NCI-H510A (cell line): ENCODE measurements around the gene CMPK2.

Experiments used
- DNase-seq: peaks from one replicate; lab custom pipeline; 2025; lab: John Stamatoyannopoulos, UW

Gene CMPK2

GRCh38 chr2:6841537-6842287 lies 24.0 kb downstream of the CMPK2 start:
- DNase-seq = no peak

DNA sequence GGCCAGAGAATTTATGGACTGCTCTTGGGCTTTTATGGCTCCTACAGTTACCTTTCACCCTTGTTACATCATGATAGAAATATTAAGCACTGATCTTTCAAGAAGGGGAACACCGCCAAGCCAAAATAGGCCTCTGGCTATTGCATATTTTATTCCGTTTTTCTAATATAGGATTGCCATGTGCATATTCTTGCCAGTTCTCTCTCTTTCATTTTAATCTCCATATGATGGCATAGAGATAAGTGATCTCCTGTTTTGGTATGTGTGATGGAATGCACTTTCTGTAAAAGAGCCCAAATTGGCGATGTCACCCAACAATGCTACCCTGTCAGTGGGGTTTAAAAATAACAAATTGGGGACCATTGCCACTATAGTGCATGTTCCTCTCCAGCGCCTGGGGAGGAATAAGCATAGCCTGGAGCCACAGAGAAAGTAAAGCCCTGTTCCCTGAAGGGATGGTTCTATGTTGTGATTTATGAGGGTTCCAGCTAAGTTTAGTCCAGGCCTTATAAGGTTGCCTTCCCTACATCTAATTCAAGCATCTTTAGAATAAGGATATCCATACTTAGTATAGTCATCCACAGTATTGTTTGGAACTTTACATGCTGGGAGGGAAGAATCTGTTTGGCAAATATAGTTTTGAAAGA lies 26.9 kb downstream of the CMPK2 start:
- no peak for DNase-seq

DNA sequence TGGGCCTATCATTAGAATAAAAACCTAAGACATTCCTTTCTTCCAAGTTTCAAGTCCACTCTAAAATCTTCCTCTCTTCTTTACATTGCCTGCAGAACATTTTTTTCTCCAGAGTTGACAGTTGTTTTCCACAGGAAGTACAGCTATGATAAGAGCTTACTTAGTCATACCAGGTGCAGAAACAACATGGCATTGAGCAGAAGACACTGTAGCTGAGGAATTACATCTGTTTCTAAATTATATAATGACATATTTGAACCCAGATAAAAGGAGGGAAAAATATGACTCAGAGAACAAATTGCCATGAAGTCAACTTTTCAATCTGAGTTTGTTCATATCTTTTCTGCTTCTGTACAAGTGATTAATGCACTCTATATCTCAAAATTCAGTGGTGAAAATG lies 30.2 kb downstream of the CMPK2 start:
- no peak for DNase-seq

GRCh38 chr2:6834163-6834562 lies 31.5 kb downstream of the CMPK2 start:
- no peak for DNase-seq

- DNase-seq = no peak
Observed at GRCh38 chr2:6833300-6833604, 32.5 kb downstream of the CMPK2 start.

- no peak for DNase-seq
Observed at GRCh38 chr2:6832596-6833299, 33.0 kb downstream of the CMPK2 start.

DNA sequence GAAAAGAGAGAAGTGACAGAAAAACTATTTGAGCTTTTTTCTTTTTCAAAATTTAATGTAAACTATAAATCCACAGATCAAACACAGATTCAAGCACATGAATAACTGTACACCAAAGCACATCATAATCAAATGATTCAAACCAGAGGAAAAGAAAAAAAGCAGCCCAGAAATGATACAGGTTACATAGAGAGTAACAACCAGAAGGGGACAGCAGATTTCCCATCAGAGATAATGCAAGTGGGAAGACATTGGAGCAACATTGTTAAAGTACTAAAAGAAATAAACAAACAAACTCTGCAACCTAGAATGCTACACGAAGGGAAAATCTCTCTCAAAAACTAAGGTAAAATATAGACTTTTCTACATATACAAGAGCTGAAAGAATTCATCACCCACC lies 34.5 kb downstream of the CMPK2 start:
- DNase-seq = no peak

GRCh38 chr2:6828299-6828584 lies 37.5 kb downstream of the CMPK2 start:
- DNase-seq = no peak

GRCh38 chr2:6827566-6828298 lies 38.0 kb downstream of the CMPK2 start:
- no peak for DNase-seq

GRCh38 chr2:6826081-6826913 lies 39.4 kb downstream of the CMPK2 start:
- no peak for DNase-seq

- no peak for DNase-seq
Observed at GRCh38 chr2:6824962-6825361, 40.7 kb downstream of the CMPK2 start.

GRCh38 chr2:6823111-6823510 lies 42.6 kb downstream of the CMPK2 start:
- no peak for DNase-seq

- no peak for DNase-seq
Observed at GRCh38 chr2:6822406-6822805, 43.3 kb downstream of the CMPK2 start.

- no peak for DNase-seq
Observed at GRCh38 chr2:6820903-6821584, 44.7 kb downstream of the CMPK2 start.

GRCh38 chr2:6820236-6820635 lies 45.5 kb downstream of the CMPK2 start:
- no peak for DNase-seq

DNA sequence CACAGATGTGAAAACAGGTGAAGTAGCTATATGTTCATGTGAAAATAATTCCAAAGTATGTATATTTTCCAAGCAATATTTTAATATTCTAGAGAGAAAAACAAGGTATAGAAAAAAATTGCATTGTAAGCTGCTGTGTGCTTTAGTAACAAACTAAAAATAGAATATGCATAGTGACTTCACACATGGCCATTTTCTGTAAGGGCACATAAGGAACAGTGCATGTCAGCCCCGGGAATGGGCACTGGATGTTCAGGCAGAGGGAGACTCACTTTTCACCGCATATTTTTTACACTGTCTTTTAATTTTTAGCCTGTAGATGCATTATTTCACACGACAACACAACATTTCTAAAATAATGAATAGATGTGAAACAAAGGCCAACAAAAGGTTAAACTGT lies 46.0 kb downstream of the CMPK2 start:
- DNase-seq = no peak

- no peak for DNase-seq
Observed at GRCh38 chr2:6818012-6818411, 47.7 kb downstream of the CMPK2 start.

- DNase-seq = no peak
Observed at GRCh38 chr2:6814869-6815268, 50.8 kb downstream of the CMPK2 start.

GRCh38 chr2:6814312-6814711 lies 51.4 kb downstream of the CMPK2 start:
- DNase-seq = no peak

- DNase-seq = no peak
Observed at GRCh38 chr2:6813573-6813972, 52.1 kb downstream of the CMPK2 start.

- no peak for DNase-seq
Observed at GRCh38 chr2:6812857-6813530, 52.7 kb downstream of the CMPK2 start.
